Measurements from ENCODE around the gene TDP2.
"Not testable (repeated sequence)": the region's sequence is repeated elsewhere in the genome, so short reads cannot be mapped to it uniquely, and the experiment has no call there.

DNA sequence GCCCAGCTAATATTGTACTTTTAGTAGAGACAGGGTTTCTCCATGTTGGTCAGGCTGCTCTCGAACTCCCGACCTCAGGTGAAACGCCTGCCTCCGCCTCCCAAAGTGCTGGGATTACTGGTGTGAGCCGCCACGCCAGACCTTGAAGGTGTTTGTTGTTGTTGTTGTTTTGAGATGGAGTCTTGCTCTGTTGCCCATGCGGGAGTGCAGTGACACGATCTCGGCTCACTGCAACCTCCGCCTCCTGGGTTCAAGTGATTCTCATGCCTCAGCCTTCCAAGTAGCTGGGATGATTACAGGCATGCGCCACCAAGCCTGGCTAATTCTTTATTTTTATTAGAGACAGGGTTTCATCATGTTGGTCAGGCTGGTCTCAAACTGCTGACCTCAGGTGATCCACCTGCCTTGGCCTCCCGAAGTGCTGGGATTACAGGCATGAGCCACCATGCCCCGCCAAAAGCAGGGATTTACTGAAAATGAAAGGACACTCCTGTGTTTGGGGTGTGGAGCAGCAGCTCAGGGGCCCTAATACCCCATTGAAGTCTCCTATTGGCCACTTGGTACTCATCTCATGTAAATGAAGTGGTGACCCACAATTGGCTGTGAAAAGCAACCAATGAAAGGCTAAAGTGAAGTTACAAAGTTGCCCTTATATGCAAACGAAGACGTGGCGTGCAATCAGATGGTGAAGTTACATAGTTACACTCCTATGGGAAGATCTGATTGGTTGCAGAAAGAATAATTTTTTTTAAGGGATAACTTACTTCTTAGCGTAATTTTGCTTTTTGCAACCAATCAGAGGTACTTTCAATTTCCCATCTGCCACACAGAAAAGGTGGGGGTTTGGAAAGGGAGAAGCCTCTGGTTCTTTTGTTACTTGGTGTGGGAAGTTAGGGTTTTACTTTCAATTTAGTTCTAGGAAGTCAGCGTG is 1.6 kb upstream of the TDP2 start:
- TF ChIP-seq CTCF (conservative IDR thresholded peaks at IDR 0.05; ENCODE audit: low read length); EZH2phosphoT487 (IDR thresholded peaks at IDR 0.05; ENCODE audit: borderline replicate concordance): not testable (repeated sequence)
